Retinal pigment epithelial cell (primary cell): ENCODE results near the gene AACS.

Source experiments
- DNase-seq: peaks from one replicate; pipeline ENCODE4 v3.0.0-alpha.2; 2010; ENCODE audit warnings: low read depth
- H3K4me3 ChIP-seq: 2 replicates; pipeline ENCODE4 v1.5.1; 2011; ENCODE audit warnings: mild to moderate bottlenecking, low read length, control low read depth, moderate library complexity
- CTCF ChIP-seq: conservative IDR thresholded peaks from 2 replicates; pipeline ENCODE4 v1.5.1; 2011; ENCODE audit warnings: low read depth, low read length, control low read depth, inconsistent platforms

The AACS gene

DNA sequence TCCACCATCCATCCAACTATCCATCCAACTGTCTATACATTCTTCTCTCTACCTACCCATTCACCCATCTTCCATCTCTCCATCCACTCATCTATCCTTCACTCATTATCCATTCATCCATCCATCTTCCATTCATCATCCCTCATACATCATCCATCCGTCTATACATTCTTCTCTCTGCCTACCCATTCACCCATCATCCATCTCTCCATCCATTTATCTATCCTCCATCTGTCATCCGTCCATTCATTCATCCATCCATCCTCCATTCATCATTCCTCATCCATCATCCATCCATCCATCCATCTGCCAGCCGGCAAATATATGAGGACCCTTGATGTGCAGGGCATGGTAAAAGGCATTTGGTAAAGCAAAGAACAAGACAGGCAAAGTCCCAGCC lies 25.2 kb downstream of the AACS start:
- DNase-seq: no peak
- no peak for TF ChIP-seq CTCF
- H3K4me3 ChIP-seq: no peak overlapping the region

DNA sequence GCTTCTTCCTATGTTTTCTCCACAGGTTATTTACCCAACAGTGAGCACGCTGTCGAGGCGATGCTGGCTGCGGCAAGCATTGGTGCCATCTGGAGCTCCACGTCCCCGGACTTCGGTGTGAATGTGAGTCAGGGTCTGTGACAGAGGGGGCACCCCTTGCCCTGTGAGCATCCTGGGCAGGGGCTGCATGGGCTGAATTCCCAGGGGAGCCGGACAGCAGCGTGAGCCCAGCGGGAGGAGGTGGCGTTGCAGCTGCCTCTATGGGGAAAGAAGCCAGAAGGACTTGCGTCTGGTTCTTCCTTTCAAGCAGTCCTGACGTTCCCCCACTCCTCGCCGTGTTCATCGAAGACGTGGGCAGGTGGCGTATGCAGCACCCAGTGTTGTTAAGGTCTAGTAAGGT lies 26.2 kb downstream of the AACS start:
- H3K4me3 ChIP-seq: no peak overlapping the region

DNA sequence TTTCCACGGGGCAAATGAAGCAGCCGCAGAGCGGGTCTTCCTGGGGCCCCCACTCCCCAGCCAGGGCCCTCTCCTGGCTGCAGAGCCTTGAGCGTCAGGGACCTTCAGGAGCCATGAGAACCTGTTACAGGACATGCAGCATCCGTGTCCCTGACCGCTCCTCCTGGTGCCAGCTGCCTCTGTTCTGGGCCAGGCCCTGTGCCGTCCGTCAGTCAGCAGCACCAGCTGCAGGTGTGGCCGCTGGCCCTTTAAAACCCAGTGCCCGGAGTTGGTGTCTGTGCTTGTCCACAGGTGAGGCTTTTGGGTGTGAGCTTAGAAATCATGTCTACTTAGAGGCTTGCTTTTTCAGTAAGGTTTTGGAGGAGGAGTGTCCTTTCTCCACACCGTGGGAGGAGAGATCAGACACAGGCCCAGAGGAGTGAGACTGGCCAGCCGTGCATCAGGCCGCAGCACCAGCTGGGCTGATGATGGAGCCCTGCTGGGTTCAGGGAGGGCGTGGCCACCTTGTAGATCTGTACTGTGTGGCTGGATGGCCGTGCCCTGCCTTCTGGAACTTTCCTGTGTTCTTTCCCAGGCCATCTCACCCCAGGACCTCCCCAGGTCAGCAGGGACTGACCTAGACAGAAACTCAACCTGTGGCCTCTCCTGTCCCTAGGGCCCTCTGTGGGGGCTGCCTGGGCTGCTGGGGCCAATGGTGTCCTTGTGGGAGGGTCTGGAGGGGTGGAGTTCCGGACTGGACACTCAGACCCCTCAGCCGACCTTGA lies 27.1 kb downstream of the AACS start:
- no peak for TF ChIP-seq CTCF
- DNase-seq: no peak
- H3K4me3 ChIP-seq: no peak overlapping the region

More for the DNA sequence above, 26.2 kb downstream of the AACS start:
- no peak for DNase-seq
- TF ChIP-seq CTCF: no peak

- no peak overlapping the region for H3K4me3 ChIP-seq
- DNase-seq: no peak
- no peak for TF ChIP-seq CTCF
Observed at GRCh38 chr12:125092872-125093680, 27.8 kb downstream of the AACS start.

GRCh38 chr12:125093681-125094330 lies 28.6 kb downstream of the AACS start:
- TF ChIP-seq CTCF: no peak
- H3K4me3 ChIP-seq: no peak overlapping the region
- DNase-seq: no peak

- TF ChIP-seq CTCF: no peak
- DNase-seq: no peak
- H3K4me3 ChIP-seq: no peak overlapping the region
Observed at GRCh38 chr12:125096894-125097293, 31.7 kb downstream of the AACS start.

- no peak for DNase-seq
- no peak overlapping the region for H3K4me3 ChIP-seq
- no peak for TF ChIP-seq CTCF
Observed at GRCh38 chr12:125097427-125097826, 32.2 kb downstream of the AACS start.
